Measurements from ENCODE around the gene FAM193A.
"Not testable (repeated sequence)": the region's sequence is repeated elsewhere in the genome, so short reads cannot be mapped to it uniquely, and the experiment has no call there.

Gene FAM193A, protein sequence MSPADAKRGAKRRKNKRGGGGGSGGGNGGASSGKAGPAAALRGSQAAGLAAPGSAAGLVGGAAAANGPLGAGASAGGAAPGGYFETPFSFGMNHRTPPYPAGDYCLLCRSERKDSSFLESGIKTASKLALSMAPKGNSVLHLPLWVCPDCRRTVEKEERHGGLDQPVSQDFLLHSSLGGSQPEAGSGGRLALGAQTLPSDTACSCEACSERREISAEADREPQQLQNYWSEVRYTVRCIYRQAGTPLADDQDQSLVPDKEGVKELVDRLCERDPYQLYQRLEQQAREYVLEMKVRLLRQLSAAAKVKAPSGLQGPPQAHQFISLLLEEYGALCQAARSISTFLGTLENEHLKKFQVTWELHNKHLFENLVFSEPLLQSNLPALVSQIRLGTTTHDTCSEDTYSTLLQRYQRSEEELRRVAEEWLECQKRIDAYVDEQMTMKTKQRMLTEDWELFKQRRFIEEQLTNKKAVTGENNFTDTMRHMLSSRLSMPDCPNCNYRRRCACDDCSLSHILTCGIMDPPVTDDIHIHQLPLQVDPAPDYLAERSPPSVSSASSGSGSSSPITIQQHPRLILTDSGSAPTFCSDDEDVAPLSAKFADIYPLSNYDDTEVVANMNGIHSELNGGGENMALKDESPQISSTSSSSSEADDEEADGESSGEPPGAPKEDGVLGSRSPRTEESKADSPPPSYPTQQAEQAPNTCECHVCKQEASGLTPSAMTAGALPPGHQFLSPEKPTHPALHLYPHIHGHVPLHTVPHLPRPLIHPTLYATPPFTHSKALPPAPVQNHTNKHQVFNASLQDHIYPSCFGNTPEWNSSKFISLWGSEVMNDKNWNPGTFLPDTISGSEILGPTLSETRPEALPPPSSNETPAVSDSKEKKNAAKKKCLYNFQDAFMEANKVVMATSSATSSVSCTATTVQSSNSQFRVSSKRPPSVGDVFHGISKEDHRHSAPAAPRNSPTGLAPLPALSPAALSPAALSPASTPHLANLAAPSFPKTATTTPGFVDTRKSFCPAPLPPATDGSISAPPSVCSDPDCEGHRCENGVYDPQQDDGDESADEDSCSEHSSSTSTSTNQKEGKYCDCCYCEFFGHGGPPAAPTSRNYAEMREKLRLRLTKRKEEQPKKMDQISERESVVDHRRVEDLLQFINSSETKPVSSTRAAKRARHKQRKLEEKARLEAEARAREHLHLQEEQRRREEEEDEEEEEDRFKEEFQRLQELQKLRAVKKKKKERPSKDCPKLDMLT (N-terminal part only)

DNA sequence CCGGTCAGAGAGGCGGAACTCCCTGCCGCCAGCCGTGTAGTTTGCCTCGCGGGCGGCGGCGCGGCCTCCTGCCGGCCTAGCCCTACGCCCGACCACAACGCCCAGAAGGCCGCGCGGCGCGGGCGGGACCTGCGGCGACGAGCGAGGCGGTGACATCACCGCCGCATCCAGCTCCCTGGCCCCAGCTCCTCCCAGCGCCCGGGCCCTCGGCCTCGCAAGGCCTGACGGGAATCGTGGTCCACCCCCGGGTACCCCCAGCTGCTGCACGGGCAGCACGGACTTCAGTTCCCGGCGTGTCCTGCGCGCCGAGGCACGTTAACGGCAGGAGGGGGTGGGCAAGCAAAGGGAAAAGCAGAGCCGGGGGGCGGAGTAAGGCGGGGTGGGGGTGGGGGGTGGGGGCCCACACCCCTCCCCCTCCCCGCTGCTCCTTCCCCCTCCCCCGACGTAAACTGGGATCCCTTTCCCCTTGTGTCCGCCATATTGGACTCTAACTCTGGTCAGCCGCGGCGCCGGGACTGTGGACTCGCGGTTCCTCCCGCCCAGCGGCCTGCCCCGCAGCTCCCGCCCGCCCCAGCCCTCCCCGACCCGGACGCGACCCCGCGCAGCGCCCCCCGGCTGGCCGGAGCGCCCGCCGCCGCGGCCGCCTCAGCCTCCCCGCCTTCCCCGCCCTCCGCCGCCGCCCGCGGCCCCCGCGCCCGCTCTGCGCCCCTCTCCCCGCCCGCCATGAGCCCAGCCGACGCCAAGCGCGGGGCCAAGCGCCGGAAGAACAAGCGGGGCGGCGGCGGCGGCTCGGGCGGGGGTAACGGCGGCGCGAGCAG is at the start of gene FAM193A:
FAM193A (plus strand) TSS at position 455 of the 818 bp plus-strand sequence; CDS start at position 724, 269 bp downstream.
- peak; percentile 100 for DNase-seq

DNA sequence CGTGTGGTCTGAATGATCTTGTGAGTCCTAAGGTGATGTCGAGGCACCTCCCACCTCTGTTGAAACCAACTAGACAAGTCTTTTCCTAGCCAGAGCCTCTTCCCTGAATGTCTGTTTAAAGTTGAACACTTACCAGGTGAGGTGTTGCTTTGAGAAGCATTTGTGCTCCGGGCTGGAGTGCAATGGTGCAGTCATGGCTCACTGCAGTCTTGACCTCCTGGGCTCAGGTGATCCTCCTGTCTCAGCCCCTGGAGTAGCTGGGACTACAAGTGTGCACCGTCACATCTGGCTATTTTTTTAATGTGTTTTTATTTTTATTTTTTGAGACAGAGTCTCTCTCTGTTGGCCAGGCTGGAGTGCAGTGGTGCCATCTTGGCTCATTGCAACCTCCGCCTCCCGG is 49.5 kb upstream of the FAM193A start:
- DNase-seq = no peak

DNA sequence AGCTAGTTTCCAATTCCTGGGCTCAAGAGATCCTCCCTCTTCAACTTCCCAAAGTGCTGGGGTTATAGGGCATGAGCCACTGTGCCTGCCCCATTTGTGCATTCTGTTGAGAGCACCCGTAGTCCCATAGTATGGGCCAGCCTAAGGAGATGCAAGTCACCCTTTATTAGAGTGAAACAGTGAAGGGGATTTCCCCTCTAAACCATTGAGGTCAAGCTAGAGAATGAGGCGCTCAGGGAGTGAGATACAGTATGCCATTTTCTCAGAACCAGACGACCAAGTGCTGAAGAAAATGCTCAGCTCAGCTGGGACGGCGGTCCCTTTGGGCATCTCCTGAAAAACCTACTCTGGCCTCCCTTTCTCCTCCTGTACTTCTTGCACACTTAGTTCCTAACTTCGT is 48.8 kb upstream of the FAM193A start:
- DNase-seq = peak; percentile 45 to 66 (median 48)

DNA sequence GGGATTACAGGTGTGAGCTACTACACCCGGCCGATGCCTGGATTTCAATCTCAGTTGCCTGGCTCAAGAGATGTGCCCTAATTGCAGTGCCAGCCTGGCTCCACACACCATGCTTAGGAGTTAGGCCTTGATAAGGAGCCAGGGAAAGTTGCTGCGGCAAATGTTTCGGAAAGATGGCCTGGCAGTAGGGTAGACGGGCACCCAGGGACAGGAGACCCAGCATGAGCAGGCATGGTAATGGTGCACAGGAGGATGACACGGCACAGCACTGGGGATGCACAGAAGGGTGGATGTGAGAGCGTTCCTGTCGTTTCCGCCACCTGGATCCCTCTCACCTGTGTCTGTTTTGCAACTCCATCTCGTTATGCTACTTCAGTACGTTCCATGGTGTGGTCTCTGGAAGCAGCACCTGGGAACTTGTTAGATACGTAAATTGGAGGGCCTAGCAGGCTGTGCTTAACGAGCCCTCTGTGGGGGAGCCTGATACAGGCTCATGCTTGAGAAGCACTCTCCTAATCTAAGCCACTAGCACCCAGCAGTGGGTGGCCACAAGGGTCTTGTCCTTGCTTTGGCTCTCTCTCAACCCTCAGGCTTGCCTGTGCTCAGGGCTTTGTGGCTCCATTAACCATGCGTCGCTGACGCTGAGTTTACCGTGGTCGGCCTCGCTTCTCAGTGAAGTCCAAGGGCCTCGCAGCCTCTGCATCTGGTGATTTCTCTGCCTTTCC is 47.2 kb upstream of the FAM193A start:
- no peak for DNase-seq

DNA sequence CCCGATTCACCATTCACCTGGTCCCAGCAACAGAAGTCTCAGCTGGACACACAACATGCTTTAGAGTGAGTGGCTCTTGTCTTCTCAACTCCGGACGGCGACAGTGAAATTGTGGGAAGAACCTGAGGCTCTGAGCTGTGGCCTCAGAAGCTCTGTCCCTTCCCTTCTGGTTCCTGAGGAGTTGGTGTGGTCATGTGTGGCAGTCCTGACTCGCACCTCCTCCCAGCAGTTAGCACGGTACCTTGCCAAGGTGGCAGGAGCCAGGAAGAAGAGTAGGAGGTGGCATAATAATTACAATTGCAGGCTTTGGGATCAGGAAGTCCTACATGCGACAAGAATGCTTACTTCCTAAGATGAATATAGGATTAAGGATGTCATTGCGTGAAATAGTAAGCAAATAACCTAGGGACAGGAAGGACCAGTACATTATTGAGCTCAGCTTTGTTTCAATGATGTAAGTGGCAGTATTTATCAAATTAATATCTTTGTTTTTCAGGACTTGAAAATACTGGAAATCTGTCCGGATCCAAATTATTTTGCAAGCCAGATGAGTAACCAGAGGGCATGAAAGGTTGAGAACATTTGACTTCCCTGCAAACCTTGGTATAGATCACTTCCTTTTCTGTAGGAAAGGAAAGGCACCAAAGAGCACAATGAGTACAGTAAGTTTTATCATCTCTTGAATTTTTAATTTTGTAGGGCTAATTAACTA is 46.5 kb upstream of the FAM193A start:
- DNase-seq = peak in 2 of 3 donors; percentile 37 to 43

DNA sequence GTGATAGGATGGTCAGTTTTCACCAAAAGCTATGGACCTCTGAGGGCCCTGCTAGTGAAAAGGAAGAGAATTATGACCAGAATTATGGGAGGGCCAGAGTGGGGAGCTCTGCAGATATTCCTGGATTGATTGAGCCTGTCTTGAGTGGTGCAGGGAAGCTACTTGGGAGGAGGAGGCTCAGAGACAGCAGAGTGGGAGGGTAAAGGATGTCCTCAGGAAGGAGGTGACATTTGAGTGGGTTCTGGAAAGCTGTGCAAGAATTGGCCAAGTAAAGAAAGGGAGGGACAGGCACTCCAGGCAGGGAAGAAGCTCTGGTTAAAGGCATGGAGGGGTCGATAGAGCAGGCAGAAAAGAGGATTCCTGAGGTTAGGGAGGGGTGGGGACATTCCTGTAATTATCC is 43.5 kb upstream of the FAM193A start:
- no peak for DNase-seq

DNA sequence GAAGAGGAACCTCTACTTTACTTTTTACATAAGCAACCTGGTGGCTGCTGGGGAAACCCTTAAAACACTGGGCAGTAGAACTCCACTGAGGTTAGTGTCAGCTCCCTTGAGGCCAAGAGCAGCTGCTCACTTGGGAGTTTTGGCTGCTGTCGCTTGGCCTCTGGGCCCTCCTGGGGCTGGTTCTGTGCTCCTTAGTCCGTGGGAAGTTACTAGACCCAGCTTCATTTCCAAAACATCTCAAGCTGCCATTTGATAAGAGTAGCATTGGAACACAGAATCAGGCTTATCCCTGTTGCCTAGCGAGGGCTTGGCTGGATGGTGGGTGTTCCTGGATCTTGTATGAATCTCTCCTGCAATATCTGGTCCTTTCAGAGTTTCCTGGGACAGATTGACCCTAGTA is 41.5 kb upstream of the FAM193A start:
- DNase-seq = no peak

DNA sequence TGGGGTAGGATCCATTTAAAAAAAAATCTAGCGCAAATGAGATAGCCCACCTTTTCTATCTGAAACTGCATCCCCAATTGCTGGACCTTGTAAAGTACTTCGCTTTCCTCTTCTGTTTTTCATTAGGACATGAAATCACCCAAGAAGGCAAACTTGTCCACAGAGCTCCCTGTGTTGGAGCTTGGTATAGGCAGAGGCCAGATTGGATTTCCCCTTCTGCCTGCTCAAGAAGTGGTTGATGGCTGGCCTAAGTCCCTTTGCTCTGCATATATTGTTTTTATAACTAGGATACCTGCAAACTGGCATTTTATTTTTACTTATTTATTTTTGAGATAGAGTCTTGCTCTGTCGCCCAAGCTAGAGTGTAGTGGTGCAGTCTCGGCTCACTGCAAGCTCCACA is 39.1 kb upstream of the FAM193A start:
- DNase-seq = peak; percentile 29 to 39 (median 34)

DNA sequence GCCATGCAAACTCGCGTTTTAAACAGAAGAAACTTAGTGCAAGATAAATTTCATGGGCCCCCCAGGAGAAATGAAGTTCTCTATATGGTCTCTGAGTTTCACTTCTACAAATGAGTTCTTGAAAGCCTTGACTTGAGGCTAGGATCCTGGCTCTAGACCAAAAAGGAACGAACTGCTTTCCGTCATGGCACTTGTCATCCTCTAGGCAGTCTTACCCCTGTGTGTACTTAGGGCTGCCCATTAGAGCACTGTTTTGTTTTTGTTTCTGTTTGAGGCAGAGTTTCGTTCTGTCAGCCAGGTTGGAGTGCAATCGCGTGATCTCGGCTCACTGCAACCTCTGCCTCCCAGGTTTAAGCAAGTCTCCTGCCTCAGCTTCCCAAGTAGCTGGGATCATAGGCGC is 38.5 kb upstream of the FAM193A start:
- peak; percentile 73 to 86 (median 77) for DNase-seq

DNA sequence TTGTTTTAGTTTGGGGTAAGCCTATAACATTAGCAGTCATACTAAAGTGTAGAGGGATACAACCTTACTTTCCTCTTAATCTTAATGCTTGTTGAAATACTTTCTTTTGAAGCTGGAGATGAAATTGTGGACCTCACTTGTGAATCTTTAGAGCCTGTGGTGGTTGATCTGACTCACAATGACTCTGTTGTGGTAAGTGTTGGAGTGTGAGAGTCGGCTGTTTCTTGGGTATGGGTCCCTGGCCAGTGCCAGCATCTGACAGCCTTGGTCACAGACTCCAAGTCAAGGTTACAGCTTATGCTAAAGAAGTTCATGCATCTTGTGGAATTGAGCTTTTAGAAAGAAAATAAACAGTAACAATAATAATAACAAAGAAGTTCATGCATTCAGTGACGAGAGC is 35.9 kb upstream of the FAM193A start:
- DNase-seq = no peak

DNA sequence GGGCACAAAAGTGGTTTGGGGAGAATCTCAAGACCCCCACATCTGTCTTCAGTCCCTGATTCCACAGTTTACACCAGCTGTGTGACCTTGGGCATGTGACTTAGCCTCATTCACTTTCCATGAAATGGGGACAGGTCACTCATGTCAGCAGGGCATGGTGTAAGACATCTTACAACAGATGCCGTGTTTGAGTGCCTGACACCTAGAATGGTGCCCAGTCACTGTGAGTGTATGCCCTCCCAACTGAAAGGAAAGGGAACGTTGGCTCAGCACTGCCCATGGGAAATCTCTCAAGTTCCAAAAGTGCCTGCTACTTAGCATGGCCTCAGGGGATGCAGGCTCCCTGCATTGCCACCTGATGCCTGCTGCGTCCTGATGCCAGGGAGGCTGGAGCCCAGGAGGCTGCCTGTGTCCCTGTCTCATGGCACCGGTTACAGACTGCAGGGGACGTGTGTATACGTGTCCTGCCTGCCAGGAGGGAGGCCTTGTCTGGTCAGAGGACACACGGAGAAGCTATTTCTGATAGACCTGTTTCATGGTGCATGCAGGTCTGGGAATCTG is 35.3 kb upstream of the FAM193A start:
- no peak for DNase-seq

DNA sequence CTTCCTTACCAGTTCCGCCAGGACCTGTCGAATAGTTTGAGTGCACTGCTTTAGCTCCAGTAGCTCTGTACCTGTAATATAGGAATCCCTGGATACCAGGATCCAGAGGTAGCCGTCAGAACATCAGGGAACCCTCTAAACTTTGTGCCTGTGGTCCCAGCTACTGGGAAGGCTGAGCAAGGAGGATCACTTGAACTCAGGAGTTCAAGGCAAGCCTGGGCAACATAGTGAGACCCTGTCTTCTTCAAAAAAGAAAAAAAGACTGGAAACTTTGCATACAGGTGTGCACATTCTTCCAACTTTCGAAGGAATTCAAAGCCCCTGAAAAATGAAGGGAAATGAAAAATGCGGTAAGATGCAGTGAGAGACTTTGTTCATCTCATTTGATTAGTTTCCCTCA is 32.6 kb upstream of the FAM193A start:
- no peak for DNase-seq

DNA sequence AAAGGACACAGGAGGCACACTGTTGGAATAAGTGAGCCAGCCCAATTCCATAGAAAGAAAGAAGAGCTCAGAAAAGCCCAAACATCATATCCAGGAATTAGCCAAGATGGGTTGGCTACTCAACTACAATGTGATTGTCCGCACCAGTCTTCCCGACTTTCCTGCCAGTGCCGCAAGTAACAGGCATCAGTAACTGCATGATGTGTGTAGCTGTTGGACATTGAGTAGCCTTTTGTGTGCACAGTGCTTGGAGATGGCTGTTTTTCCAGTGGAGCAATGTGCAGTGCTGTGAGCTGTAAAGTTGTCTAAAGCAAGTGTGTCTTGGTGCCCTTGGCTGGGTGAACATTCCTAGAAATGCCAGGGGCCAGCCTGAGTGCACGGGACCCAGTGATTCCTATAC is 29.2 kb upstream of the FAM193A start:
- DNase-seq = no peak

DNA sequence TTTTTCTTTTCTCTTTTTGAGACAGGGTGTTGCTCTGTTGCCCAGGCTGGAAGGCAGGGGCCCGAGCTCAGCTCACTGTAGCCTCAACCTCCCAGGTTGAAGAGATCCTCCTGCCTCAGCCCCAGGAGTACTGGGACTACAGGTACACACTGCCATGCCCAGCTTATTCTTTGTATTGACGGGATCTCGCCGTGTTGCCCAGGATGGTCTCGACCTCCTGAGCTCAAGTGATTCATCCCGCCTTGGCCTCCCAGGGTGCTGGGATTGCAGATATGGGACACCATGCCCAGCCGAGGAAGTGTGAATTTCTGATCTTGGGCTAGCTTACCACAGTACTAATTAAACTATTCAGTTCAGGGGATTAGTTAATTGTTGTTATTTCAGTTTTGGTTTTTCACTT is 28.6 kb upstream of the FAM193A start:
- no peak for DNase-seq

DNA sequence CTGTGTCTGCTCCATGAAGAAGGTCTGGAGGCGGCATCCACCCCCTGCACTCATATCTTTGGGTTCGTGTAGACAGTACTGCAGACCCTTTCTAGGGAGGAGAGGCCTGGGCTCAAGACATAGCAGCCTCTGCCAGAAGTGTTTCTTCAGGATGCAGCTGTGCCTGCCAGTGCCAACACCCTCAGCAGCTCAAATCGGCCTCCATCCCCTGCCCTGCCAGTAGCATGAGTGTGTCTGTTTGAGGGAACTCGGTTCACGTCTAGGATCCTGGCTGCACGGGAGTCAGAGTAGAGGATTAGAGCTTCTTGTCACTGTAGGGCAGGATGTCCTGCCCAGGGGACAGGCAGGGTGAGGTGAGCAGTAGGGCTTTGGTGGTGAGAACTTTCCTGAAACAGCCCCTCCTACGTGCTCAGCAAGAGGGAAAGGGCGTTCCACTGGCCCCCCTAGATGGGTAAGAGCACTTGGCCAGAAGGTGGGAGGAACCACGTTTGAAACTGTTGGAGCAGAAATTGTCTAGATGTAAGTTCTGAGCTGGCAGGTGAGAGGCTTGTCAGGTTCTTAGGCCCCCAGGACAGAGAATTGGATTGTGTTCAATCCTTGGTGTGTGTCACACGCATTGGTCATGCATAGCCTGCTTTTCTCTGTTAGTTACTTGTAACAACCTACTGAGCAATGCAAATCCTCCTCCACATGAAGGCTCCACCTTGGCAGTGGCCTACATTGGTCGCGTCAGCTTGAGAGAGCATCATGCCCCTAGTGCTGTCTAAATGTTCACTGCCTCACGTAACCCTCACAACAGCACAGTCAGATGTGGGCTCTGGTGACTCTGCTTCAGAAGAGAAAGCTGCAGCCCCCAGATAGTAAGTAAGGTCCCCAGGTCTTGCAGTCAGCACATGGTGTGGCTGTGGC is 25.8 kb upstream of the FAM193A start:
- DNase-seq = no peak

DNA sequence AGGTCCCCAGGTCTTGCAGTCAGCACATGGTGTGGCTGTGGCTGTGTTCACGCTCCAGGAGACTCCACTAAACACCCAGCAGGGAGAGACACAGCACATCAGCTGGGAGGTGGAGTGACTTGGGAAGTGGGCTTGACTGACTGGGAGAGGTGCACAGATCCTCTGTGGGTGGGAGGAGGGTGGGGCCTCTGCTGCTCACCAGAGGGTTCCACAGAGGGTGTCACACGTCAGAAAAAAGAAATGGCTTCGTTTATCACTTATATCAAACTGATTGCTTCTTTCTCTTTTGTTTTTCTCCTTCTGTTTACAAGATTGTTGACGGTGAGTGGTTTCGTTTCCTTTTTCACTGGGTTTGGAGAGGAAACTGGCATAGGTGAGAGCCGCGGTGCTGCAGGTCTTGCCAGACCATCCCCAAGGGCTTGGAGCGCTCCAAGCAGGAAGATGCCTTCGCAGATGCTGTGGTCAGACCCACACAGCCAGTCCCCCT is 24.8 kb upstream of the FAM193A start:
- no peak for DNase-seq

DNA sequence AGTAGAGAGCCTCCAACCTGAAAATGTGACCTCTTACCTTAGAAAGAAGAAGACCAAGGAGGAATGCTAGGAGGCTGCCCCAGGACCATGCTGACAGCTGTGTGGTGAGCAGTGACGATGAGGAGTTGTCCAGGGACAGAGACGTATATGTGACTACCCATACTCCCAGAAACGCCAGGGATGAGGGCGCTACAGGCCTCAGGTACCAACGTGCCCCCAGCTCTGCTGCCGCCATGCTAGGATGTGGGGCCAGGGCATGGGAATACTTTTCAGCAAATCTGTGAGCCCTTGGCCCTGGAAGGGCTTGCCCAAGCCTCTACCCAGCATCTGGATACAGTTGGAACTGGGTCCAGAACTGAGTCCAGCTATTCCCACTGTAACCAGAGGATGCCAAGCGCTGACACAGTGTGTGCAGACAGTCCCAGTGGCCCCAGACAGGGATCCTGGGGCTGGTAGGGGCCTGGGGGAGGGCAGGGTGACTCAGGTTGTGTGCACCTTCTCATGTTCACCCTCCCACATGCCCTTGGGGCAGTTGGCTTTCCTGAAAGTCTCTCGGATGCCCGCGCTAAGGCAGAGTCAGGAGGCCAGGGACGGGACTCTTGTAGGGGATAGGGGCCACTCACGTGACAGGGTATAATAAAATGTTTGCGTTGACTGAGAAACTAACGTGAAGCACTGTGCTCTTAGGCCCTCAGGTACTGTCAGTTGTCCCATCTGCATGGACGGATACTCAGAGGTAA is 23.9 kb upstream of the FAM193A start:
- DNase-seq = no peak

DNA sequence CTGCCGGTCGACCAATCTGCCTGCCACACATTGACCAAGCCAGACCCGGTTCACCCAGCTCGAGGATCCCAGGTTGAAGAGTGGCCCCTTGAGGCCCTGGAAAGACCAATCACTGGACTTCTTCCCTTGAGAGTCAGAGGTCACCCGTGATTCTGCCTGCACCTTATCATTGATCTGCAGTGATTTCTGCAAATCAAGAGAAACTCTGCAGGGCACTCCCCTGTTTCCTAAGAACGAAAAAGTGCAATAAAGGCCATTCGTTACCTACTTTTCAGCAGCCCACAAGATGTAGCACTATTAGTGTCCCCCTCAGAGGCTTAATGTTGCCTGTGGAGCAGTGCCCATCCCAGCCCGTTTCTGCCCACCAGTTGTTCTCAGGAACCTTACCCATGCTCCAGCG is 22.3 kb upstream of the FAM193A start:
- not testable (repeated sequence) for DNase-seq

Data from suppressor macrophage treated with lipopolysaccharide for 1 hour (primary cell).